IMR-90 (cell line): ENCODE data around the gene ENKUR.
"Not testable (repeated sequence)": the region's sequence is repeated elsewhere in the genome, so short reads cannot be mapped to it uniquely, and the experiment has no call there.

ENCODE experiments used
- FOS ChIP-seq: fragments of 150-350 bp; IDR thresholded peaks from 2 replicates; pipeline ENCODE4 v1.6.1; 2016; ENCODE audit warnings: low read depth, low read length
- POLR2A ChIP-seq: IDR thresholded peaks from 2 replicates; pipeline ENCODE4 v1.6.1; 2012; ENCODE audit warnings: mild to moderate bottlenecking, low read depth, low read length
- RAD21 ChIP-seq: IDR thresholded peaks from 2 replicates; pipeline ENCODE4 v1.6.1; 2012; ENCODE audit warnings: low read length, improper control_type of control experiment
- TF ChIP-seq, protein P1 (sequence below): conservative IDR thresholded peaks from 2 replicates; pipeline ENCODE4 v1.5.1; 2012; ENCODE audit warnings: mild to moderate bottlenecking, low read depth, low read length, improper control_type of control experiment

DNA sequence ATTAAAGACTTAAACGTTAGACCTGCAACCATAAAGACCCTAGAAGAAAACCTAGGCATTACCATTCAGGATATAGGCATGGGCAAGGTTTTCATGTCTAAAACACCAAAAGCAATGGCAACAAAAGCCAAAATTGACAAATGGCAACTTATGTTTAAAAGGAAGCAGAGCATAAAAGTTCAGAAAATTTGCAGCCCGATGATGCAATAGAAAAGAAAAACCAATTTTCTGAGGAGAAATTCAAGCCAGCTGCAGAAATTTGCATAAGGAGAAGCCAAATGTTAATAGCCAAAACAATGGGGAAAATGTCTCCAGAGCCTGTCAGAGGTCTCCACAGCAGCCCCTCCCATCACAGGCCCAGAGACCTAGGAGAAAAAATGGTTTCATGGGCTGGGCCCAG is 4.4 kb downstream of the ENKUR start:
- TF ChIP-seq, protein P1, sequence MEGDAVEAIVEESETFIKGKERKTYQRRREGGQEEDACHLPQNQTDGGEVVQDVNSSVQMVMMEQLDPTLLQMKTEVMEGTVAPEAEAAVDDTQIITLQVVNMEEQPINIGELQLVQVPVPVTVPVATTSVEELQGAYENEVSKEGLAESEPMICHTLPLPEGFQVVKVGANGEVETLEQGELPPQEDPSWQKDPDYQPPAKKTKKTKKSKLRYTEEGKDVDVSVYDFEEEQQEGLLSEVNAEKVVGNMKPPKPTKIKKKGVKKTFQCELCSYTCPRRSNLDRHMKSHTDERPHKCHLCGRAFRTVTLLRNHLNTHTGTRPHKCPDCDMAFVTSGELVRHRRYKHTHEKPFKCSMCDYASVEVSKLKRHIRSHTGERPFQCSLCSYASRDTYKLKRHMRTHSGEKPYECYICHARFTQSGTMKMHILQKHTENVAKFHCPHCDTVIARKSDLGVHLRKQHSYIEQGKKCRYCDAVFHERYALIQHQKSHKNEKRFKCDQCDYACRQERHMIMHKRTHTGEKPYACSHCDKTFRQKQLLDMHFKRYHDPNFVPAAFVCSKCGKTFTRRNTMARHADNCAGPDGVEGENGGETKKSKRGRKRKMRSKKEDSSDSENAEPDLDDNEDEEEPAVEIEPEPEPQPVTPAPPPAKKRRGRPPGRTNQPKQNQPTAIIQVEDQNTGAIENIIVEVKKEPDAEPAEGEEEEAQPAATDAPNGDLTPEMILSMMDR = not testable (repeated sequence)
- TF ChIP-seq RAD21, FOS, POLR2A: not testable (repeated sequence)
